Right lobe of liver (tissue), 4 donors: ENCODE data around the gene ZSCAN10.

Source experiments
- POLR2A ChIP-seq: fragments of 450-650 bp; IDR thresholded peaks from one replicate; pipeline ENCODE4 v1.6.1; 2017; ENCODE audit warnings: antibody characterized with exemption, mild to moderate bottlenecking
- TF ChIP-seq, protein P1 (sequence below), 4 donors: fragments of 200-600 bp in 3 of 4; fragments of 450-650 bp in 1 of 4; IDR thresholded peaks; one replicate each; pipeline versions ENCODE4 v1.5.1 to v1.8.0; 2016 to 2022; ENCODE audit warnings: antibody characterized with exemption in 4 of 4, mild to moderate bottlenecking in 2 of 4
- donor health status: DM: no; HTN: no; CAD: no.
- donor health status: DM: no; HTN: no; CAD: no.
- donor health status: DM: no; HTN: yes; CAD: no.

GRCh38 chr16:3068487-3068886, 30.6 kb downstream of the ZSCAN10 start:
- TF ChIP-seq, protein P1, sequence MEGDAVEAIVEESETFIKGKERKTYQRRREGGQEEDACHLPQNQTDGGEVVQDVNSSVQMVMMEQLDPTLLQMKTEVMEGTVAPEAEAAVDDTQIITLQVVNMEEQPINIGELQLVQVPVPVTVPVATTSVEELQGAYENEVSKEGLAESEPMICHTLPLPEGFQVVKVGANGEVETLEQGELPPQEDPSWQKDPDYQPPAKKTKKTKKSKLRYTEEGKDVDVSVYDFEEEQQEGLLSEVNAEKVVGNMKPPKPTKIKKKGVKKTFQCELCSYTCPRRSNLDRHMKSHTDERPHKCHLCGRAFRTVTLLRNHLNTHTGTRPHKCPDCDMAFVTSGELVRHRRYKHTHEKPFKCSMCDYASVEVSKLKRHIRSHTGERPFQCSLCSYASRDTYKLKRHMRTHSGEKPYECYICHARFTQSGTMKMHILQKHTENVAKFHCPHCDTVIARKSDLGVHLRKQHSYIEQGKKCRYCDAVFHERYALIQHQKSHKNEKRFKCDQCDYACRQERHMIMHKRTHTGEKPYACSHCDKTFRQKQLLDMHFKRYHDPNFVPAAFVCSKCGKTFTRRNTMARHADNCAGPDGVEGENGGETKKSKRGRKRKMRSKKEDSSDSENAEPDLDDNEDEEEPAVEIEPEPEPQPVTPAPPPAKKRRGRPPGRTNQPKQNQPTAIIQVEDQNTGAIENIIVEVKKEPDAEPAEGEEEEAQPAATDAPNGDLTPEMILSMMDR (IDR thresholded peaks at IDR 0.05): no peak
- no peak for TF ChIP-seq POLR2A
